ENCODE results near the gene KRTAP4-8.

GRCh38 chr17:41133880-41134735 lies 36.2 kb upstream of the KRTAP4-8 start:
- TF ChIP-seq CTCF (IDR thresholded peaks at IDR 0.05) (no peak), POLR2A (IDR thresholded peaks at IDR 0.05) (no peak)
